Tibial nerve (tissue), 4 donors: Measurements from ENCODE around the gene LRRC4B.

Experiments used
- EP300 ChIP-seq, 2 donors: sonication (generic); formaldehyde crosslinking; IDR thresholded peaks; one replicate each; pipeline ENCODE4 v1.6.1; 2017; ENCODE audit warnings: antibody characterized with exemption in 2 of 2, mild to moderate bottlenecking in 1 of 2
- POLR2A ChIP-seq, 2 donors: fragments of 450-650 bp; IDR thresholded peaks; one replicate each; pipeline ENCODE4 v1.6.1; 2017; ENCODE audit warnings: antibody characterized with exemption in 2 of 2, mild to moderate bottlenecking in 2 of 2, moderate library complexity in 2 of 2
- TF ChIP-seq, protein P1 (sequence below), 5 experiments: fragments of 200-600 bp in 3 of 5; fragments of 450-650 bp in 2 of 5; sonication (generic) in 3 of 5; IDR thresholded peaks; one replicate each; pipeline ENCODE4 v1.5.1; 2016 to 2019; ENCODE audit warnings: antibody characterized with exemption in 5 of 5, mild to moderate bottlenecking in 3 of 5, moderate library complexity in 2 of 5

- TF ChIP-seq POLR2A (IDR thresholded peaks at IDR 0.05) (no peak), EP300 (IDR thresholded peaks at IDR 0.05) (no peak)
- TF ChIP-seq, protein P1, sequence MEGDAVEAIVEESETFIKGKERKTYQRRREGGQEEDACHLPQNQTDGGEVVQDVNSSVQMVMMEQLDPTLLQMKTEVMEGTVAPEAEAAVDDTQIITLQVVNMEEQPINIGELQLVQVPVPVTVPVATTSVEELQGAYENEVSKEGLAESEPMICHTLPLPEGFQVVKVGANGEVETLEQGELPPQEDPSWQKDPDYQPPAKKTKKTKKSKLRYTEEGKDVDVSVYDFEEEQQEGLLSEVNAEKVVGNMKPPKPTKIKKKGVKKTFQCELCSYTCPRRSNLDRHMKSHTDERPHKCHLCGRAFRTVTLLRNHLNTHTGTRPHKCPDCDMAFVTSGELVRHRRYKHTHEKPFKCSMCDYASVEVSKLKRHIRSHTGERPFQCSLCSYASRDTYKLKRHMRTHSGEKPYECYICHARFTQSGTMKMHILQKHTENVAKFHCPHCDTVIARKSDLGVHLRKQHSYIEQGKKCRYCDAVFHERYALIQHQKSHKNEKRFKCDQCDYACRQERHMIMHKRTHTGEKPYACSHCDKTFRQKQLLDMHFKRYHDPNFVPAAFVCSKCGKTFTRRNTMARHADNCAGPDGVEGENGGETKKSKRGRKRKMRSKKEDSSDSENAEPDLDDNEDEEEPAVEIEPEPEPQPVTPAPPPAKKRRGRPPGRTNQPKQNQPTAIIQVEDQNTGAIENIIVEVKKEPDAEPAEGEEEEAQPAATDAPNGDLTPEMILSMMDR (IDR thresholded peaks at IDR 0.05), result no peak
Measured at GRCh38 chr19:50476907-50477238, 91.4 kb downstream of the LRRC4B start.
